Stimulated activated CD4-positive, alpha-beta T cell treated with anti-CD3 and anti-CD28 coated beads, Interleukin-12 subunit alpha, Interleukin-12 subunit beta, amount 100 ng/mL, for 48 hours (primary cell): ENCODE results near the gene ZCCHC7.

Experiments
- DNase-seq, 3 donors: peaks; one replicate each; pipeline ENCODE4 v3.0.0-alpha.2; 2020; ENCODE audit warnings: low read depth in 2 of 3, low spot score in 1 of 3

ZCCHC7 gene

DNA sequence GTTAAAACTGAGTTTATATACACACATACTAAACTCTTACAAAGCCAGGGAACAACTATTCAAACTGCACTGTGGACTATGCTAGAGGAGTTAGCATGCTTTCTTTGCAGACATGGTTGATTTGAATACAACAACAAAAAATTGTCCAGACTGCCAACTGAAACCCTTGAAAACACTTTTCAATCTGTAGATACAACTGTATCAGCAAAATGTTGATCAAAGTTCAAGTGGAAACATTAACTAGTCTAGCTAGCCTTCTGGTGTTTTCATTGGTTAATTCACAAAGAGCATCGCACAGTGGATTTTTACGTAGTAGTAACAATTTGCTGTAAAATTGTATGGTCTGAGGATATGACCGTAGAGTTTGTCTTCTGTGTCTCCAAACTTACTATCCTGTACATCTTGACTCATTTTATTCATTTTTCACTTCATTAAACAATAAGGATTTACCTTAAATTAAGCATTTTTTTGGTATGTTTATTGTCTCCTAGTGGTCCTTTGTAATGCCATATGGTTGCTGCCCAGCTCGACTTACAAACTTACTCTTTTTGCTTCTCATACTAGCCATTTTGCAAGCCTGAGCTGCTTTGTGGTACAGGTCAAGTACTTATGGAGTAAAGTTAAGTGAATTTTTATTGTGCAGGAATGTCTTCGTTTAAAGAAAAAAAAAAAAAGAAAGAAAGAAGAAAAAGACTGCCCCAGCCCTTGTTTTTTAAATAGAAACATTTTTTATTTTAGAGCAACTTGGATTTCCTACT lies 123.4 kb downstream of the ZCCHC7 start:
- DNase-seq = no peak

DNA sequence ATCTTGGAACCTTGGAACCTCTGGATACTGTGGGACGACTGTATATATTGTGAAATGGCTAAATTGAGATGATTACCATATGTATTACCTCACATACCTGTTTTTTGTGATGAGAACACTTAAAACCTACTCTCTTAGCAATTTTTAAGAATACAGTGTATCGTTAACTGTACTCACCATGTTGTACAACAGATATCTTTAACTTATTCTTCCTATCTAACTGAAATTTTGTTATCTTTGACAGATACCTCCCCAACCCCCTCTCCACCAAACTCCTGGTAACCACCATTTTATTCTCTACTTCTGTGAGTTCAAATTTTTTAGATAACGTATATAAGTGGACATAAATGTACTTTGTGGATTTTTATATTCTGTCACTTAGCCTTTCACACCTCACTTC lies 126.5 kb downstream of the ZCCHC7 start:
- DNase-seq = no peak

DNA sequence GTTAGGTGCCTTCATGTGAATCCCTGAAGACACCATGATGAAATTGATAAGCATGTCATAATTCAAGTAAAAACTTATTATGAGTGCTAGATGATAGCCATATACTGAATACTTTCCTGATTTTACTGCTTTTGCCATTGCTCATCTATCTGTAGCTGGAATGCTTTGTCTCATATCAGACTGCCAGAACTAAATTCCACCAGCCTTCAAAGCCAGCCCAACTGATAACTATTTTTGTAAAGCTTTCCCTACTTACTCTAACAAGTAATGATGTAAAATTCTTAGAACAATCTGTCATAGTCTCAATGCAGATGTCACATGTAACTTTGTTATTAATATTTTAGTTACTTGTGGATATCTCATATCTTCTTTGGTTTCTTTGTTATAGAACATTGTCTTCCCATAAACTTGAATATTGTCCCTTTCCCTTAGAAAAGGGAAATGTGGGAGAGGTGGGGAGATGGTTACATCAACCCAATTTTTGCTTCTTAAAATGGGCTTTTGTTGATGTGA lies 128.3 kb downstream of the ZCCHC7 start:
- no peak for DNase-seq

DNA sequence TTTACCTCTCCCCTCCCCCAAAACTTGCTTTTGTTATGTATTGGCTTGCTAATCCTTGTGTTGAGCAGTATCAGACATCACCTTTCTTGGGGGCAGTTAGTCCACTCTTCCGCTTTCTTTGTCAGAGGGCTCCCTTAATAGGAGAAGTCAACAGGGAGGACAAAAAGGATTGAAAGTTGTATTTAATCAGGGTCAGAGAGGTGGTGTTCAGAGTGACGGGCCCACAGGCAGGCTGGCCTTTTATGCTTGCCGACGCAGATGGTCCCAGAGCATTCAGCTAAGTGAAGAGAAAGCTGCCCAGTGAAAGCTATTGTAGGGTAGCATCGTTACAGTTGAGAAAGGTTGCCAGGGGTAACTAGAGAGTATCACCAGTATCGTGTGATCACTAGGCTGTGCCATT lies 131.1 kb downstream of the ZCCHC7 start:
- DNase-seq = no peak

DNA sequence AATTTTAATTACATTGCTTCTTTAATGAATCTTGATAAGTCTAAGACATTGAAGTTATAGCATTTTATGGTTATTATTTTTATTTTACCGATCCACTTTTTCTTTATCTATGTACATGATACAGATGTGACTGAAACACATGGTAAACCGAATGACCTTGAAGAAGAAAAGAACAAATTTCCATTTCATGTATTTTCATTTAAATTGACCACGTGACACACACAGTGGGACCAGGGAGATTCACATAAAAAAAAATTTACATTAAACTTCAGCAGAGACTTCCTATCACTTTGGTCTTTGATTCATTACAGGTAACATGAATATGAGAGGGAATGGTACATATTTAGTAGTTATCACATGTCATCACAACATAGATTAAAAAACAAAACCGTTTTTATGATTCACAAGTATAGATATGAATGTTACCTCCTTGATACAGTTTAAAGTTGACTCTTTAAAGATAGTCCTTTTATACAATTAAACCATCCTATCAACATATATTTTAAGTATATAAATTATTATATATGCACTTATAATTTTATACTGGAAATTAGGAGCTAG lies 133.1 kb downstream of the ZCCHC7 start:
- no peak for DNase-seq

DNA sequence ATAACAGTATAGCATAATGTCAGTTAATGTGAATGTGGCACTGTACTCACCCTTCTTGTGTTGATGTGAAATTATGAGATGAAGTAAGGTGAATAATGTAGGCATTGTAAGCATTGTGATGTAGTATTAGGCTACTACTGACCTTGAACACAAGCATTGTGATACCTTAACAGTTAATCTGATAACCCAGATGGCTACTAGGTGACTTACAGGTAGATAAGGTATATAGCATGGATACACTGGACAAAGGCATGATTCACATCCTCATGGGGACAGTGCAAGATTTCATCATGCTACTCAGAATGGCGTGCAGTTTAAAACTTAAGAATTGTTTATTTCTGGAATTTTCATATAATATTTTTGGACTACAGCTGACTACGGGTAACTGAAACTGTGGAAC lies 134.8 kb downstream of the ZCCHC7 start:
- no peak for DNase-seq

DNA sequence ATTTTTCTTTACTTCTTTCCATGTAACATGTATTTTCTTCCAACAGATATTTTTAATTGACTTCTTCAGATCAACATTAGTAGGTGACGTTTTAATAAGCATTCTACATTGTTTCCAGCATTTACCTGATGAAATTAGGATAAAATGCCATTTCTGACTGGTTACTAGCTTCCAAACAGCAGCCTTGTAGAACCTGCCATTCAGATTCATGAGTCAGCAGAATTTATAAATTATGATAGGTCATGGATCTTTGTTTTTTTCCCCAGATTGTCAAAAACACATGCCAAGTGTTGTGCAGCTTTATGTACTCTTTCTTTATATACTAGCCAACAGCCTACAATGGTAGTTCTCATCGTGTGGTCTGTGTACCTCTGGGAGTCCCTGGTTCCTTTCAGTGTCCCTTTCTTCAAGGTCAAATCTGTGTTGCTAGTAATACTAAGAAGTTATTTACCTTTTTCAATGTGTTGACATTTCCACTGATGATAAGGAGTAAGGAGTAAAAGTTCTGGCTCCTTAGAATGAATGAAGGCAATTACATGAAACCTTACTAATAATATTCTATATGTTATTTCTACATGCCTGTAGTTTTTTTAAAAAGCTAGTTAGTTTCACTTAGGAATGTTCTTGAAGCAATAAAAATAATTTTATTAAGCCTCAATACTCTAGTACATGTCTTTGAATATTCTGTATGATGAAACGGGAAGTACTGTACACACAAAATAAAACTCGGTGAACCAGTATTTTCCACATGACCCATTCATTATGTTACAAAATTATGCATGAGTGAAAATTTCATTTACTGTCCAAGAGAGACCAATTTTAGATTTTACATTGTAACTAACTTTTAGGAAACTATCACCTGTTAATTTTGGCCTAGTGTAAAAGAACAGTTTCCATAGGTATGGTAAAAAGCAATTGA lies 135.8 kb downstream of the ZCCHC7 start:
- no peak for DNase-seq

DNA sequence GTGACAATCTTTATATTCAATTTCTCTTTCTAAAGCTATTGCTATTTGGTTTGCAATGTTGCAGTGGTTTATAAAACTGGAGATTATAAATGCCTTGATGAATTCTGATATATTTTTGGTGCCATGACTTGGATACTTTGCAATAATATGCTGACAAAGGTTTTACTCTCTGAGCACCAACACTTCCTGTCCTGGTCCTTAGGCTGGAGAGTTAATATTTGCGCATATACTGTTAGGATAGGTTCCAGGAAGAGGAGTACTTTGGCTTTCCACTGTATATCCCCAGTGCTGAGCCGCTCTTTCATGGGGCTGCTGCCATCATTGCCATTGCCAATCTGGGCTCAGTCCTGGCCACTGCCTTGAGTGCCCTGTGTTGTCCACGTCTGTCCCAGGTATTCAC lies 139.6 kb downstream of the ZCCHC7 start:
- DNase-seq = no peak

DNA sequence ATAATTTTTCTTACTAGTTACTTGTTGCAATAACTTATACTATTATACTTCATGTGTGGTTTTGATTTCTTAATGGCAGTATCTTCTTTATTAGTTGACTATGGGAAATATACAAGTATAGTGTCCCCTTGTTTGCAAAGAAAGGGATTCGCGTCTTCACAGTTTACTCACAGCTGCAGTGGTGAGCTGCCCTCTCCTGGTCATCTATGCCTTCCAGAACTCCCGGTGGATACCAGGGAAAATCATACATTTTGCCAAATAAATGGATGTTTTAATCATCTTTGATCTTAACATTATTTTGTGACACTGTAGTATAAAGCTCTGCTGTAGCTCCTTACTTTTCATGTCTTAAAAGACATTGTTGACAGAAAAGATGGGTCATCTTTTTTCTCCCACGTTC lies 142.0 kb downstream of the ZCCHC7 start:
- DNase-seq = no peak

DNA sequence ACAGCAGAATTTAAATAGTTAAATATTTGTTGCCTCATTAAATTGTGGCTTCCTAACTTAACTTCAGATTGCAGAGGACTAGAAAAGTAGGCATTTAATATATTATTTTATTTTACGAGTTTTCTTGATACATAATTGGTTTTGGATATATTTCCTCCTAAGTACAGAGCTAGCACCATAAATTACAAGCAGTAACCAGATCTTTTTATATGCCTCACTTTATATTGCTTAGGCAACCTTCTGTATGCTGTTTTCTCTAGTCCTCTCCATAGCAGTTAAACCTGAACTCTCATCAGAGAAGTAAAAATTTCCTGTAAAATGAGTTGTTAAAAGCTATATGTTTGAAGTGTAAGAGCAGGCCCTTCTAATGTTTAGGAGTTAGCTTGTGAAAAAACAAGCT lies 144.2 kb downstream of the ZCCHC7 start:
- DNase-seq = no peak

DNA sequence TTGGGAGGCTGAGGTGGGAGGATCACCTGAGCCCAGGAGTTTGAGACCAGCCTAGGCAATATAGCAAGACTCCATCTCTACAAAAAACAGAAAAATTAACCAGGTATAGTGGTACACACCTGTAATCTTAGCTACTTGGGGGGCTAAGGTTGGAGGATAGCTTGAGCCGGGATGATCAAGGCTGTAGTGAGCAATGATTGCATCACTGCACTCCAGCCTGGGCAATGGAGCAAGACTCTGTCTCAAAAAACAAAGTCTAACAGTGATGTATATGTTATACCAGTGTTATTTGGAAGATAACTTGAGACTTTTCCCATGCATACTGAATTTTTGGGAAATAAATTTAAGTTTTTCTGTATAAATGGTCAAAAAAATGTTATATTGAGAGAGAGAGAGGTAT lies 146.3 kb downstream of the ZCCHC7 start:
- DNase-seq = no peak

DNA sequence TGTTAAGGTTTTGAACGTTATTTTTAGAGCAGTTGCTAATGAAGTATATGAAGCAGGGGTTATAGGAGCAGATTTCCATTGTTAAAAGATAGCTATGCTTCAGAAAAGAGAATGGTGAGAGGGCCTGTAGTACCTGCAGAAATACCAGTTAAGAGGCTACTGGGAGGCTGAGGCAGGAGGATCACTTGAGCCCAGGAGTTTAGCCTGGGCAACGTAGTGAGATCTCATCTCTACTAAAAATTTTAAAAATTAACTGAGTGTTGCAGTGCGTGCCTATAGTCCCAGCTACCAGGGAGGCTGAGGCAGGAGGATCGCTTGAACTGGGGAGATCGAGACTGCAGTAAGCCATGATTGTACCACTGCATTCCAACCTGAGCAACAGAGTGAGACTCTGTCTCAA lies 148.8 kb downstream of the ZCCHC7 start:
- DNase-seq = no peak

DNA sequence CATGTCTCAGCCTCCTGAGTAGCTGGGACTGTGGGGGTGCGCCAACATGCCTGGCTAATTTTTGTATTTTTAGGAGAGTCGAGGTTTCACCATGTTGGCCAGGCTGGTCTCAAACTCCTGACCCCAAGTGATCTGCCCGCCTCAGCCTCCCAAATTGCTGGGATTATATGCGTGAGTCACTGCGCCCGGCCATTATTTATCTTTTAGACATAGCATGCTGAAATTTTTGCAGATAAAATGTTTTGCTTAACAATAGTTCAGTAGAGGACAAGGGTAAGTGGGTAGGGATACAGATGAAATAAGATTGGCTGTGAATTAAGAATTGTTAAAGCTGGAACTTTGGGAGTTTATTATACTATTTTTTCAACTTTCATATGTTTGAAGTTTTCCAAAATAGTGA lies 151.3 kb downstream of the ZCCHC7 start:
- DNase-seq = no peak

DNA sequence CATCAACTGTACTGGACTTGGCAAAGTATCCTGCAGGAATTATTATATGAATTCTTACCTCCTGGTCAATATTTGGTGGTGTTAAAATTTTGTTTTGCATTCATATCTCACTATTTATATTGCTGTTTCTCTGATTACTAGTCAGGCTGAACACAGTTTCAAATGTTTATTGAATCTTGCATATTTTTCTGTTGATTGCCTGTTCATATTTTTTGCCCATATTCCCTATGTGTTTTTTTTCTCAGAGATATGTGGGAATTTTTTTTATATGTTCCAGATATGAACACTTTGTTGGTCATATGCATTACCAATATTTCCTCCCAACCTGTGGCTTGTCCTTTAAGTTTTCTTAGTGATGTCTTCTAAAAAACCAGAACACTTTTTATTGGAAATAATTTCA lies 153.2 kb downstream of the ZCCHC7 start:
- no peak for DNase-seq

DNA sequence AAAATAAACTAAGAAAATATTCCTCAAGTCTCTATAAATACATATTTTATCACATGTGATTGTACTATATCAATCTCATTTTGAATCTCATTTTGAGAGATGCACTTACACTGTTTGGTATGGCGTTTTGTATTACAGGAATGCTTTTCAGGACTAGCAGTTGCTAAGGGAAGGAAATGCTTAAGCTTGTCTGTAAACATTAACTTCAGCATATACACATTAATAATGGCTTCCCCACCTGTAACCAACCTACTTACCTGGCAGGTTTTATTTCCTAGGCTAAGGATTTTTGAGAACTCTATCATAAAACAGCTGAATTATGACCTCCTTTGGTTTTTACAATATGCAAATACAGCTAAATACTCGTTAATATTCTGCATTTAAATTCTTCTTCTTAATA lies 161.2 kb downstream of the ZCCHC7 start:
- no peak for DNase-seq

DNA sequence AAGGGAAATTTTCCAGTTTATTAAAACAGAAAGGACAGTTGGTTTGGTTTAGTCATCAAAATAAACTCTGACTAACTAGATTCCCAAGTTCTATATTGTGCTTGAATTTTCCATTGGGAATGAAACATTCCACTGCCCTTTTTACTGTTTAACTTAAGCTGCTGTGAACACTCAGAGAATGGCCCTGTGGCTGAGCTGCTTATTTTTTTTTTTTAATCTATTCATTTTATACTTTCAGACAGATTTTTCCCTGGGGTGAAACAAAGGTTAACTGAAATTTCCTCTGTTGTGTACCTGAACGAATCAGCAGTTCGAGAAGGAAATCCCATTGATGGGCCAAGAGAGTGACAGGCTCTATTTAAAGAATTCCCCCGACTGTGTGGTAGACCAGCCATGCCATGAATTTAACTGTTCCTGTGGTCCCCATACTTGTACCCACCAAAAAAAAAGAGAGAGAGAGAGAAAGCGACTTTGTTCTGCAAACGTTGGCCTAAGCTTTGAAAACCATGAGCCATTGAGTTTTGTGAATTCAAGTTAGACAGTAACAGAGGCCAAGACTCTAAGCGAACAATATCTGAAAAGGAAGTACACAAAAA lies 163.5 kb downstream of the ZCCHC7 start:
- DNase-seq = no peak

DNA sequence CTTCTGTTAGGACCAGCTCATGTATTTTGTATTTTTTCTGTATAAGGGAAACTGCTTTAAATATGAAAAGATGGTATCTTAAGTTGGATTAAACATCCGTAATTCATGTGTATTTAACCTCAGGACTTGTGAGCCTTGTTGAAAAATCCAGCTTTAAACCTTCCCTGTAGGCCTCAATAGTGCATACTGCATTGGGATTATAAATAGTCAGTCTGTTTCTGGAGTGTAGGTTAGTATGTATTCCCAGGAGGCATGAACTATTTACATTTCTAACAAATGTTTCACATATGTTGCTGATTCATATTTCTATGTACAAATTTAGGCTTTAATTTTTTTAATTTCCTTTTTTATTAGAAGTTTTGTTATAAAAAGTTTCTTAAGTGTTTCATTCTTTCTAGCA lies 164.3 kb downstream of the ZCCHC7 start:
- no peak for DNase-seq

DNA sequence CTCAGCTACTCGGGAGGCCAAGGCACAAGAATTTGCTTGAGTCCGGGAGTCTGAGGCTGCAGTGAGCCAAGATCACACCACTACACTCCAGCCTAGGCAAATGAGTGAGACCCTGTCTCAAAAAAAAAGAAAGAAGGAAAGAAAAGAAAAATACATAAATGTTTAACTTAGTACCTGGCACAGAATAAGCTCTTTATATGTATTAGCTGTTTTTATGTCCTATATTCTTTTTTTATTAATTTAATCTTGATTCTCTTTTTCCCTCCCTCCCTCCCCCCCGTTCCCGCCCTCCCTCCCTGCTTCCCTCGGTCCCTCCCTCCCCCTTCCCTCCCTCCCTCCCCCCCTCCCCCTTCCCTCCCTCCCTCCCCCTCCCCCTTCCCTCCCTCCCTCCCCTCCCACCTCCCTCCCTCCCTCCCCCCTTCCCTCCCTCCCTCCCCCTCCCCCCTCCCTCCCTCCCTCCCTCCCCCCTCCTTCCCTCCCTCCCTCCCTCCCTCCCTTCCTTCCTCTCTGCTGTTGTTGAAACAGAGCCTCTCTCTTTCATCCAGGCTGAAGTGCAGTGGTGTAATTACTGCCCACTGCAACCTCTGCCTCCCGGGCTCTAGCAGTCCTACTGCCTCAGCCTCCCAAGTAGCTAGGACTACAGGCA lies 166.3 kb downstream of the ZCCHC7 start:
- no peak for DNase-seq

DNA sequence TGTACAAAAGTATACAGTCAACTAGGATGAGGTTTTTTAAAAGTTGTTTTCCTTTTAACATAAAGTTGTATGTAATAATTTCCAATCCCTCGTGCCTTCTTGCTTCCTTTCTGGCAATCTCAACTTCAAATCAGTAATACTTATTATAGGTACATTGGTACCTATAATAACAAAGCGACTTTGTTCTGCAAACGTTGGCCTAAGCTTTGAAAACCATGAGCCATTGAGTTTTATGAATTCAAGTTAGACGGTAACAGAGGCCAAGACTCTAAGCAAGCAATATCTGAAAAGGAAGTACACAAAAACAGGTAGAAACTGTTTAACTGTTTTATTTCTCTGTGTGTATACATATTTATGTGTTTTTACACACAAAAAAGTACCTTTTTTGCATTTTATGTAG lies 166.9 kb downstream of the ZCCHC7 start:
- no peak for DNase-seq

DNA sequence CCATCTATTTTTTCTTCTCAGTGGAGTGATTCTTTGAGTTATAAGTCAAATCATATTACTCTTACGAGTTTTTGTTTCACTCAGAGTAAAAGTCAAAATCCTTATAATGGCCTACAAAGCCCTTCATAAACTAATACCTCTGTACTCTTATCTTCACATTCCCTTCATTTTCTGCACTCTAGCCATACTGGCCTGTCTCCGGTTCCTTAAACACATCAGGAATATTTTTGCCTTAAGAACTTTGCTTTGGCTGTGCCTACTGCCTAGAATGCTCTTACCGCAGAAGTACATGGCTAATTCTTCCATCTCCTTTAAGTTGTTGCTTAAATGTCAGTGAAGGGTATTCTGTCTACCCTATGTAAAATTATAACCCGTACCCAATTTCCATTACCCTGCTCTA lies 169.3 kb downstream of the ZCCHC7 start:
- DNase-seq = no peak

DNA sequence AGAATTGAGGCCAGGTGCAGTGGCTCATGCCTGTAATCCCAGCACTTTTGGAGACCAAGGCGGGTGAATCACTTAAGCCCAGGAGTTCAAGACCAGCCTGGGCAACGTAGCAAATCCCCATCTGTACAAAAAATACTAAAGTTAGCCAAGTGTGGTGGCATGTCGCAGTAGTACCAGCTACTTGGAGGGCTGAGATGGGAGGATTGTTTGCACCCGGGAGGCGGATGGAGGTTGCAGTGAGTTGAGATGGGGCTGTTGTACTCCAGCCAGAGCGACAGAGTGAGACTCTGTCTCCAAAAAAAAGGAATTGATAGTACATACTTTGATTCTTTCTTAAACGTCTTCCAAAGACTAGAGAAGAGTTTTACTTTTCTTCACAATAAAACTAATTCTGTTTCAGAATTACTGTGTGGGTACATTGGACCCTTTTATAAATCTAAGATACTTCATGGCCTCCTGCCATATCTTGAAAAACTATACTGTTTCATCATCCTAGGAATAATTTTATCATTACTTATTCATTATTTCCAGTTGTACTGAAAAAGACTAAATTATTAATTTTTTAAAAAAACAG lies 170.1 kb downstream of the ZCCHC7 start:
- DNase-seq = no peak
